WTC11 (cell line): ENCODE data around the gene MBP. TPM values are rescaled to one million over a fixed set of nuclear protein-coding genes. Genes with fewer than 3 reads are reported as not detected.

Experiments used
- ATAC-seq: fragments of 200-7000 bp; cut with Tn5 transposase; 2 replicates; pipeline ENCODE4 v1.10.0; 2021; ENCODE audit warnings: mild to moderate bottlenecking, moderate library complexity
- CTCF ChIA-PET: fragments of 300-600 bp; sonication (Branson Sonifier 250); formaldehyde crosslinking; loops from one replicate; lab custom pipeline; 2021; ENCODE audit warnings: antibody characterized with exemption; lab: Charles Lee
- POLR2A ChIA-PET: fragments of 350-600 bp; sonication (Branson Sonifier 250); formaldehyde crosslinking; loops from one replicate; lab custom pipeline; 2021; ENCODE audit warnings: antibody characterized with exemption; lab: Charles Lee
- DNase-seq: peaks from one replicate; pipeline ENCODE4 v3.0.0; 2021; ENCODE audit warnings: low spot score
- H3K27ac Mint-ChIP-seq: 2 replicates; pipeline ENCODE4 v1.8.0; 2021; ENCODE audit warnings: mixed read lengths
- H3K27me3 Mint-ChIP-seq: 2 replicates; pipeline ENCODE4 v1.8.0; 2021; ENCODE audit warnings: low read depth, mild to moderate bottlenecking, moderate library complexity, mixed read lengths
- H3K36me3 Mint-ChIP-seq: 2 replicates; pipeline ENCODE4 v1.8.0; 2021; ENCODE audit warnings: mixed read lengths
- H3K4me1 Mint-ChIP-seq: 2 replicates; pipeline ENCODE4 v1.8.0; 2022; ENCODE audit warnings: mixed read lengths
- H3K4me3 Mint-ChIP-seq: 2 replicates; pipeline ENCODE4 v1.8.0; 2021; ENCODE audit warnings: mild to moderate bottlenecking, moderate library complexity, mixed read lengths
- H3K9me3 Mint-ChIP-seq: 2 replicates; pipeline ENCODE4 v1.8.0; 2021; ENCODE audit warnings: mixed read lengths
- ATF6 ChIP-seq: sonication (generic); formaldehyde crosslinking; IDR thresholded peaks from 2 replicates; pipeline ENCODE4 v1.8.1; 2023; ENCODE audit warnings: mild to moderate bottlenecking, missing genetic modification reagents
- CTCF ChIP-seq: fragments of 200-600 bp; IDR thresholded peaks from 2 replicates; pipeline ENCODE4 v1.8.0; 2022; ENCODE audit warnings: antibody characterized with exemption
- E2F4 ChIP-seq: sonication (generic); formaldehyde crosslinking; IDR thresholded peaks from 2 replicates; pipeline ENCODE4 v1.8.1; 2022; ENCODE audit warnings: low read depth, mild to moderate bottlenecking, moderate library complexity, missing genetic modification reagents, borderline replicate concordance
- FOXK1 ChIP-seq: sonication (generic); formaldehyde crosslinking; IDR thresholded peaks from 2 replicates; pipeline ENCODE4 v1.8.0; 2022; ENCODE audit warnings: mild to moderate bottlenecking, moderate library complexity, missing genetic modification reagents
- JUN ChIP-seq: sonication (generic); formaldehyde crosslinking; IDR thresholded peaks from 2 replicates; pipeline ENCODE4 v1.8.0; 2023; ENCODE audit warnings: mild to moderate bottlenecking, missing genetic modification reagents
- NR2C2 ChIP-seq: sonication (generic); formaldehyde crosslinking; IDR thresholded peaks from 2 replicates; pipeline ENCODE4 v1.8.0; 2022; ENCODE audit warnings: mild to moderate bottlenecking, missing genetic modification reagents
- SMAD4 ChIP-seq: sonication (generic); formaldehyde crosslinking; IDR thresholded peaks from 2 replicates; pipeline ENCODE4 v1.8.0; 2022; ENCODE audit warnings: mild to moderate bottlenecking, missing genetic modification reagents
- SP1 ChIP-seq: sonication (generic); formaldehyde crosslinking; conservative IDR thresholded peaks from 2 replicates; pipeline ENCODE4 v1.8.1; 2022; ENCODE audit warnings: missing genetic modification reagents
- TP53 ChIP-seq: sonication (generic); formaldehyde crosslinking; IDR thresholded peaks from 2 replicates; pipeline ENCODE4 v1.8.1; 2023; ENCODE audit warnings: mild to moderate bottlenecking, missing genetic modification reagents
- total RNA-seq: library from RNA; stranded (reverse); gene quantifications from 3 replicates; pipeline ENCODE4 v1.2.3, GENCODE V29; 2021
- TF ChIP-seq, protein P1 (sequence below): sonication (generic); formaldehyde crosslinking; IDR thresholded peaks from 2 replicates; pipeline ENCODE4 v1.8.0; 2022; ENCODE audit warnings: mild to moderate bottlenecking, missing genetic modification reagents
- TF ChIP-seq, protein P2 (sequence below): sonication (generic); formaldehyde crosslinking; IDR thresholded peaks from 2 replicates; pipeline ENCODE4 v1.8.1; 2023; ENCODE audit warnings: mild to moderate bottlenecking, missing genetic modification reagents, borderline replicate concordance
- TF ChIP-seq, protein P3 (sequence below): sonication (generic); formaldehyde crosslinking; IDR thresholded peaks from 2 replicates; pipeline ENCODE4 v1.8.1; 2022; ENCODE audit warnings: mild to moderate bottlenecking, missing genetic modification reagents, moderate library complexity, borderline replicate concordance
- TF ChIP-seq, protein P4 (sequence below): sonication (generic); formaldehyde crosslinking; IDR thresholded peaks from 2 replicates; pipeline ENCODE4 v1.8.0; 2023; ENCODE audit warnings: missing genetic modification reagents

Gene MBP
- total RNA-seq, 1 experiment from 2014 or later, result 19.6 TPM

- ATAC-seq (no peak), DNase-seq (no peak)
- H3K27ac Mint-ChIP-seq, result no peak overlapping the region
- no peak for TF ChIP-seq TP53 (CRISPR knock-in tag)
- TF ChIP-seq JUN (CRISPR knock-in tag), result no peak
- TF ChIP-seq ATF6, result no peak
- TF ChIP-seq, protein P1, sequence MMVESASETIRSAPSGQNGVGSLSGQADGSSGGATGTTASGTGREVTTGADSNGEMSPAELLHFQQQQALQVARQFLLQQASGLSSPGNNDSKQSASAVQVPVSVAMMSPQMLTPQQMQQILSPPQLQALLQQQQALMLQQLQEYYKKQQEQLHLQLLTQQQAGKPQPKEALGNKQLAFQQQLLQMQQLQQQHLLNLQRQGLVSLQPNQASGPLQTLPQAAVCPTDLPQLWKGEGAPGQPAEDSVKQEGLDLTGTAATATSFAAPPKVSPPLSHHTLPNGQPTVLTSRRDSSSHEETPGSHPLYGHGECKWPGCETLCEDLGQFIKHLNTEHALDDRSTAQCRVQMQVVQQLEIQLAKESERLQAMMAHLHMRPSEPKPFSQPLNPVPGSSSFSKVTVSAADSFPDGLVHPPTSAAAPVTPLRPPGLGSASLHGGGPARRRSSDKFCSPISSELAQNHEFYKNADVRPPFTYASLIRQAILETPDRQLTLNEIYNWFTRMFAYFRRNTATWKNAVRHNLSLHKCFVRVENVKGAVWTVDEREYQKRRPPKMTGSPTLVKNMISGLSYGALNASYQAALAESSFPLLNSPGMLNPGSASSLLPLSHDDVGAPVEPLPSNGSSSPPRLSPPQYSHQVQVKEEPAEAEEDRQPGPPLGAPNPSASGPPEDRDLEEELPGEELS (CRISPR knock-in tag), result no peak
- TF ChIP-seq SP1 (CRISPR knock-in tag), result no peak
- TF ChIP-seq E2F4, result no peak
- TF ChIP-seq, protein P2, sequence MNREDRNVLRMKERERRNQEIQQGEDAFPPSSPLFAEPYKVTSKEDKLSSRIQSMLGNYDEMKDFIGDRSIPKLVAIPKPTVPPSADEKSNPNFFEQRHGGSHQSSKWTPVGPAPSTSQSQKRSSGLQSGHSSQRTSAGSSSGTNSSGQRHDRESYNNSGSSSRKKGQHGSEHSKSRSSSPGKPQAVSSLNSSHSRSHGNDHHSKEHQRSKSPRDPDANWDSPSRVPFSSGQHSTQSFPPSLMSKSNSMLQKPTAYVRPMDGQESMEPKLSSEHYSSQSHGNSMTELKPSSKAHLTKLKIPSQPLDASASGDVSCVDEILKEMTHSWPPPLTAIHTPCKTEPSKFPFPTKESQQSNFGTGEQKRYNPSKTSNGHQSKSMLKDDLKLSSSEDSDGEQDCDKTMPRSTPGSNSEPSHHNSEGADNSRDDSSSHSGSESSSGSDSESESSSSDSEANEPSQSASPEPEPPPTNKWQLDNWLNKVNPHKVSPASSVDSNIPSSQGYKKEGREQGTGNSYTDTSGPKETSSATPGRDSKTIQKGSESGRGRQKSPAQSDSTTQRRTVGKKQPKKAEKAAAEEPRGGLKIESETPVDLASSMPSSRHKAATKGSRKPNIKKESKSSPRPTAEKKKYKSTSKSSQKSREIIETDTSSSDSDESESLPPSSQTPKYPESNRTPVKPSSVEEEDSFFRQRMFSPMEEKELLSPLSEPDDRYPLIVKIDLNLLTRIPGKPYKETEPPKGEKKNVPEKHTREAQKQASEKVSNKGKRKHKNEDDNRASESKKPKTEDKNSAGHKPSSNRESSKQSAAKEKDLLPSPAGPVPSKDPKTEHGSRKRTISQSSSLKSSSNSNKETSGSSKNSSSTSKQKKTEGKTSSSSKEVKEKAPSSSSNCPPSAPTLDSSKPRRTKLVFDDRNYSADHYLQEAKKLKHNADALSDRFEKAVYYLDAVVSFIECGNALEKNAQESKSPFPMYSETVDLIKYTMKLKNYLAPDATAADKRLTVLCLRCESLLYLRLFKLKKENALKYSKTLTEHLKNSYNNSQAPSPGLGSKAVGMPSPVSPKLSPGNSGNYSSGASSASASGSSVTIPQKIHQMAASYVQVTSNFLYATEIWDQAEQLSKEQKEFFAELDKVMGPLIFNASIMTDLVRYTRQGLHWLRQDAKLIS, result no peak
- TF ChIP-seq NR2C2 (CRISPR knock-in tag), result no peak
- TF ChIP-seq, protein P3, sequence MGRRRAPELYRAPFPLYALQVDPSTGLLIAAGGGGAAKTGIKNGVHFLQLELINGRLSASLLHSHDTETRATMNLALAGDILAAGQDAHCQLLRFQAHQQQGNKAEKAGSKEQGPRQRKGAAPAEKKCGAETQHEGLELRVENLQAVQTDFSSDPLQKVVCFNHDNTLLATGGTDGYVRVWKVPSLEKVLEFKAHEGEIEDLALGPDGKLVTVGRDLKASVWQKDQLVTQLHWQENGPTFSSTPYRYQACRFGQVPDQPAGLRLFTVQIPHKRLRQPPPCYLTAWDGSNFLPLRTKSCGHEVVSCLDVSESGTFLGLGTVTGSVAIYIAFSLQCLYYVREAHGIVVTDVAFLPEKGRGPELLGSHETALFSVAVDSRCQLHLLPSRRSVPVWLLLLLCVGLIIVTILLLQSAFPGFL (CRISPR knock-in tag), result no peak
- TF ChIP-seq CTCF, result no peak
- TF ChIP-seq FOXK1, result no peak
- TF ChIP-seq, protein P4, sequence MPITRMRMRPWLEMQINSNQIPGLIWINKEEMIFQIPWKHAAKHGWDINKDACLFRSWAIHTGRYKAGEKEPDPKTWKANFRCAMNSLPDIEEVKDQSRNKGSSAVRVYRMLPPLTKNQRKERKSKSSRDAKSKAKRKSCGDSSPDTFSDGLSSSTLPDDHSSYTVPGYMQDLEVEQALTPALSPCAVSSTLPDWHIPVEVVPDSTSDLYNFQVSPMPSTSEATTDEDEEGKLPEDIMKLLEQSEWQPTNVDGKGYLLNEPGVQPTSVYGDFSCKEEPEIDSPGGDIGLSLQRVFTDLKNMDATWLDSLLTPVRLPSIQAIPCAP, result no peak
- TF ChIP-seq SMAD4 (CRISPR knock-in tag), result no peak
- H3K27me3 Mint-ChIP-seq, result no peaks in the 10 kb centered on the region; the same call in 1 of the 2 replicates
- no peak overlapping the region for H3K4me3 Mint-ChIP-seq
- peaks cover 8% of the 10 kb centered on the region for H3K36me3 Mint-ChIP-seq
- peaks cover 90% of the 10 kb centered on the region for H3K4me1 Mint-ChIP-seq
- H3K9me3 Mint-ChIP-seq, result peaks cover 3% of the 10 kb centered on the region; the same call in 1 of the 2 replicates
- POLR2A ChIA-PET, result no interaction called here
- CTCF ChIA-PET, result interaction anchor here (0.6 to 1.3 kb wide), 2 partner anchors 42 to 189 kb away, joined by 3 read pairs; no protein-coding TSS in a partner anchor
Measured at GRCh38 chr18:77164026-77164425, 31.4 kb upstream of the MBP start.
